GM10266 (cell line): Measurements from ENCODE around the gene ANKRD30A.
"Not testable (repeated sequence)": the region's sequence is repeated elsewhere in the genome, so short reads cannot be mapped to it uniquely, and the experiment has no call there.

Experiments
- DNase-seq: peaks from one replicate; pipeline ENCODE4 v3.0.0; 2012; ENCODE audit errors: extremely low spot score
- TF ChIP-seq, protein P1 (sequence below): IDR thresholded peaks from 2 replicates; pipeline ENCODE4 v1.5.1; 2012; ENCODE audit warnings: mild to moderate bottlenecking, low read depth; ENCODE audit not compliant: control insufficient read depth, insufficient read depth; ENCODE audit errors: missing control alignments

The ANKRD30A gene, protein sequence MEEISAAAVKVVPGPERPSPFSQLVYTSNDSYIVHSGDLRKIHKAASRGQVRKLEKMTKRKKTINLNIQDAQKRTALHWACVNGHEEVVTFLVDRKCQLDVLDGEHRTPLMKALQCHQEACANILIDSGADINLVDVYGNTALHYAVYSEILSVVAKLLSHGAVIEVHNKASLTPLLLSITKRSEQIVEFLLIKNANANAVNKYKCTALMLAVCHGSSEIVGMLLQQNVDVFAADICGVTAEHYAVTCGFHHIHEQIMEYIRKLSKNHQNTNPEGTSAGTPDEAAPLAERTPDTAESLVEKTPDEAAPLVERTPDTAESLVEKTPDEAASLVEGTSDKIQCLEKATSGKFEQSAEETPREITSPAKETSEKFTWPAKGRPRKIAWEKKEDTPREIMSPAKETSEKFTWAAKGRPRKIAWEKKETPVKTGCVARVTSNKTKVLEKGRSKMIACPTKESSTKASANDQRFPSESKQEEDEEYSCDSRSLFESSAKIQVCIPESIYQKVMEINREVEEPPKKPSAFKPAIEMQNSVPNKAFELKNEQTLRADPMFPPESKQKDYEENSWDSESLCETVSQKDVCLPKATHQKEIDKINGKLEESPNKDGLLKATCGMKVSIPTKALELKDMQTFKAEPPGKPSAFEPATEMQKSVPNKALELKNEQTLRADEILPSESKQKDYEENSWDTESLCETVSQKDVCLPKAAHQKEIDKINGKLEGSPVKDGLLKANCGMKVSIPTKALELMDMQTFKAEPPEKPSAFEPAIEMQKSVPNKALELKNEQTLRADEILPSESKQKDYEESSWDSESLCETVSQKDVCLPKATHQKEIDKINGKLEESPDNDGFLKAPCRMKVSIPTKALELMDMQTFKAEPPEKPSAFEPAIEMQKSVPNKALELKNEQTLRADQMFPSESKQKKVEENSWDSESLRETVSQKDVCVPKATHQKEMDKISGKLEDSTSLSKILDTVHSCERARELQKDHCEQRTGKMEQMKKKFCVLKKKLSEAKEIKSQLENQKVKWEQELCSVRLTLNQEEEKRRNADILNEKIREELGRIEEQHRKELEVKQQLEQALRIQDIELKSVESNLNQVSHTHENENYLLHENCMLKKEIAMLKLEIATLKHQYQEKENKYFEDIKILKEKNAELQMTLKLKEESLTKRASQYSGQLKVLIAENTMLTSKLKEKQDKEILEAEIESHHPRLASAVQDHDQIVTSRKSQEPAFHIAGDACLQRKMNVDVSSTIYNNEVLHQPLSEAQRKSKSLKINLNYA (N-terminal part only)

DNA sequence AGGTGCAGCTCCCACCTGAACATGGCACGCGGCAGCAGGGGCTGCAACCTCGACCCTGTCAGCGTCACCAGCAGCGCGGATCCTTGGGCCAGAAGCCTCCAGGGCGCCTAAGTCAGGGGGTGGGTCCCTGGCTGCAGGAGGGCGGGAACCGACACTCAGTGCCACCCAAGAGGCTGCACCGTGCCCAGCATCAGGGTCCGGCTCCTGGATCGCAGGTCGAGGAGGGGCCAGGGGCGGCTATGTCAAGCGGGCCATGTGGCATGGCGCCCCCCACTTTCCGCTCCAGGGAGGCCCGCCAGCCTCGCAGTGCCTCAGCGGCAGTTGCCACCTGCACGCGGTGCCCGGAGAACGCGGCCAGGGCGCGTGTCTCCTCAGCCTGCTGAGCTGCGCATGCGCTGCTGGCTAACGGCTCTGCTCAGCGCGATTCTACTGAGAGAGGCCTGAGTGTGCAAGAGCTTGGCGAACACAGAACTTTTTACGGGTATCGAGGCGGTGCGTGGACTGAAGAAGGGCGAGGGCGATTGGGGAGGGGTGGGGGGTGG is at the start of gene ANKRD30A:
TSS of gene ANKRD30A (plus strand) at position 408 of the 542 bp plus-strand sequence. CDS start 190 bp downstream, outside the sequence.
- TF ChIP-seq, protein P1, sequence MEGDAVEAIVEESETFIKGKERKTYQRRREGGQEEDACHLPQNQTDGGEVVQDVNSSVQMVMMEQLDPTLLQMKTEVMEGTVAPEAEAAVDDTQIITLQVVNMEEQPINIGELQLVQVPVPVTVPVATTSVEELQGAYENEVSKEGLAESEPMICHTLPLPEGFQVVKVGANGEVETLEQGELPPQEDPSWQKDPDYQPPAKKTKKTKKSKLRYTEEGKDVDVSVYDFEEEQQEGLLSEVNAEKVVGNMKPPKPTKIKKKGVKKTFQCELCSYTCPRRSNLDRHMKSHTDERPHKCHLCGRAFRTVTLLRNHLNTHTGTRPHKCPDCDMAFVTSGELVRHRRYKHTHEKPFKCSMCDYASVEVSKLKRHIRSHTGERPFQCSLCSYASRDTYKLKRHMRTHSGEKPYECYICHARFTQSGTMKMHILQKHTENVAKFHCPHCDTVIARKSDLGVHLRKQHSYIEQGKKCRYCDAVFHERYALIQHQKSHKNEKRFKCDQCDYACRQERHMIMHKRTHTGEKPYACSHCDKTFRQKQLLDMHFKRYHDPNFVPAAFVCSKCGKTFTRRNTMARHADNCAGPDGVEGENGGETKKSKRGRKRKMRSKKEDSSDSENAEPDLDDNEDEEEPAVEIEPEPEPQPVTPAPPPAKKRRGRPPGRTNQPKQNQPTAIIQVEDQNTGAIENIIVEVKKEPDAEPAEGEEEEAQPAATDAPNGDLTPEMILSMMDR, result no peak

DNA sequence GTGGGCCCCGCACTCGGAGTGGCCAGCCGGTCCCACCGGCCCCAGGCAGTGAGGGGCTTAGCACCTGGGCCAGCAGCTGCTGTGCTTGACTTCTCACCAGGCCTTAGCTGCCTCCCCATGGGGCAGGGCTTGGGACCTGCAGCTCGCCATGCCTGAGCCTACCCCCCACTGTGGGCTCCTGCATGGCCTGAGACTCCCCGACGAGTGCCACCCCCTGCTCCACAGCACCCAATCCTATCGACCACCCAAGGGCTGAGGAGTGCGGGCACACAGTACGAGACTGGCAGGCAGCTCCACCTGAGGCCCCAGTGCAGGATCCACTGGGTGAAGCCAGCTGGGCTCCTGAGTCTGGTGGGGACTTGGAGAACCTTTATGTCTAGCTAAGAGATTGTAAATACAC is 49.3 kb upstream of the ANKRD30A start:
- not testable (repeated sequence) for DNase-seq

More for the DNA sequence above, at the start of gene ANKRD30A:
- DNase-seq, result no peak

DNA sequence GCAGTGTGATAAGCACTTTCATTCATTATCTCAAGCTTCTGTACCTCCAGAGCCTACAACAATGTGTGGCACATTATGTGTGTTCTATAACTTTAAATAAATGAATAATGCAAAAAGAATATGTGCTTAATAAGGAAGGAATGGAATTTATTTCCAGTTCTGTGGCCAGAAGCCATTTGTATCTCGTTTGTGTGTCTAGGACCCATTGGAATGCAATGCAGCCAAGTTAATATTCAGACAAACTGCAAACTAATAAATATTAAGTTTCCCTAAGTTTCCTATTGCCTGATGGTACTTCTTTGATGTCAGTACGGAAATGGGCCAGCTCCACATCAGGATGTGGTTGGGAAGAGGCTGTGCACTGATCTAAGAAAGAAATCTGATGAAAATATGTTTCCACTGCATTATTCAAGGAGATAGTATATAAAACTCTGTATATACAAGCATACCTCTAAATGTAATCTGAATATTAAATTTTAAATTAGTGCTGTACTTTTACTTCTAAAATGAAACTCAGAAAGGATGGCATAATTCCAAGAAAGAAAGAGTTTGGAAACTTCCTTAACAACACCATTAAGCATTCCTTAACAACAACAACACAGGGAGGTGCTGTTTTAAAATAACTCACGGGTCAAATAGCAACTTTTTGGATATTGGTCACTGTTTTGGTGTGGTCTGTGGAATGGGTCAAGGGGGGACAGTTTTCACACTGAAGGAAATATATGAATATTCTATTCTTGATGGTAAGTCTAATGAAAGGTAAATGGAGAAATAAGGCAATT is 29.4 kb upstream of the ANKRD30A start:
- TF ChIP-seq, protein P1, result no peak
- DNase-seq, result no peak

DNA sequence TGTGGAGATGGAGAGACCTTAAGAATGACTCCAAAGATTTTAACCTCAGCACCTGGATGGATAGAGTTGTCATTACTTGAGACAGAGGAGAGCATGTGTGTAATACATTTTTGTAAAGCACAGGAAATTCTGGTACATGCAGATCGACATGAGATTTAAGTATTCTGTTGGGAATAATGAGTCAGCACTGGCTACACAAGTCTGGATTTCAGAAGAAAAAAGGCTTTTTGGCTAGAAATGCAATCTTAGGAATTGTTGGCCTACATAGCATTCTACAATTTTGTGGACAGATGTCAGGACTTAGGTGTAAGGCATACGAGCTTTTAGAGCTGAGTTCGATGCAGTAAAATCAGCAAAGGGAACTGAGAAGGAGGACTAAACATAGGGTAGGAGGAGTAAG is 24.1 kb upstream of the ANKRD30A start:
- DNase-seq, result no peak
- TF ChIP-seq, protein P1, result no peak

DNA sequence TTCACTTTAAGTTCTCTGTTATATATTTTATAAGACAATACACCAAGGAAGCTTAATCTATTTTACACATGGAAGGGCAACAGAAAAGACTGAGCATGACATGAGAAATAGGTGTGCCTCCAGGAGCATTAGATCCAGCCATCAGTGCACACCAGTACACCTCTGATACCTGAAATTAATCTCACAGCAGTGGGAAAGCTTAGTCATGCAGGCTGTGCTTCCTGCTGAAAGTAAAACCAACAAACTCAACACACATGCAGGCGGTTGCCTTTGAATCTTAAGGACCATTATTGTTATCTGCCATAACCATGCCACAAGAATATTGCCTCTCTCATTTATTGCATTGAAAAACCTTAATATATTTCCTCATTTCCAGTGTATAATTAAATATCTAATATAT is 16.4 kb upstream of the ANKRD30A start:
- TF ChIP-seq, protein P1, result no peak

DNA sequence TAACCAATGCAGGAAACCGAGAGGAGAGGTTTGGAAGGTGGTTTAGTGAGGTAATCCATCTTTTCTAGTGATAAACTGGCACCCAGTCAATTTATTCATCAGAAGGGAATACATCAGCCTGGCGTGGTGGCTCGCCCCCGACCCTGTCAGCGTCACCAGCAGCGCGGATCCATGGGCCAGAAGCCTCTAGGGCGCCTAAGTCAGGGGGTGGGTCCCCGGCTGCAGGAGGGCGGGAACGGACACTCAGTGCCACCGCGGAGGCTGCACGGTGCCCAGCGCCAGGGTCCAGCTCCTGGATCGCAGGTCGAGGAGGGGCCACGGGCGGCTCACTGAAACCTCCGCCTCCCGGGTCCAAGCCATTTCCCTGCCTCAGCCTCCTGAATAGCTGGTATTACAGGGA is 866 bp upstream of the ANKRD30A start:
- TF ChIP-seq, protein P1, result no peak

More for the DNA sequence above, 16.4 kb upstream of the ANKRD30A start:
- DNase-seq, result no peak

DNA sequence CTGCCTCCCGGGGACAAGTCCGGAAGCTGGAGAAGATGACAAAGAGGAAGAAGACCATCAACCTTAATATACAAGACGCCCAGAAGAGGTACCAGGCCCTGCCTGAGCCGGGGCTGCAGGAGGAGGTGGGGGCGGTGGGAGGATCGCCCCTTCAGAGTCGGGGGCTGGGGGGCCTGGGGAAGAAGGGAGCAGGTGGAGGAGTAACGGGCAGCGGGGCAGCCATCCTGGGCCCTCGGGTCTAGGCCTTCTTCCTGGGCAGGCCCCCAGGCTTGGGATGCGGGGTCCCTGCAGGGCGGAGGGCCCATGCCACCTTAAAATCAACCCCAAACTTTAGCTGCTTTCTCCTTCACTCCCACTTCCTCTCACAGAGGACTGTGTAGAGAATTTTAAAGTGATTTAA is 523 bp downstream of the ANKRD30A start:
- DNase-seq, result no peak
- TF ChIP-seq, protein P1, result no peak

More for the DNA sequence above, 866 bp upstream of the ANKRD30A start:
- DNase-seq, result no peak
